ENCODE data around the gene MAP3K20.

The MAP3K20 gene

GRCh38 chr2:173247156-173247555, 171.5 kb downstream of the MAP3K20 start:
- H3K27me3 ChIP-seq (ENCODE audit: insufficient read depth, low read depth, severe bottlenecking): no peaks in the 10 kb centered on the region
- TF ChIP-seq CTCF (IDR thresholded peaks at IDR 0.05; ENCODE audit: low read depth, low read length): no peak
- no peak for DNase-seq

GRCh38 chr2:173248381-173248780, 172.7 kb downstream of the MAP3K20 start:
- no peak for TF ChIP-seq CTCF (IDR thresholded peaks at IDR 0.05; ENCODE audit: low read depth, low read length)
- no peak overlapping the region for H3K27ac ChIP-seq
- DNase-seq: no peak

More at GRCh38 chr2:173247156-173247555, 171.5 kb downstream of the MAP3K20 start:
- Histone ChIP-seq H3K27ac (no peak overlapping the region), H3K9me3 (ENCODE audit: severe bottlenecking) (no peaks in the 10 kb centered on the region), H3K36me3 (no peaks in the 10 kb centered on the region), H3K4me3 (ENCODE audit: low read depth, low read length) (no peak overlapping the region)

GRCh38 chr2:173249661-173250641, 174.3 kb downstream of the MAP3K20 start:
- no peaks in the 10 kb centered on the region for H3K36me3 ChIP-seq
- no peak overlapping the region for H3K27ac ChIP-seq
- no peak overlapping the region for H3K4me3 ChIP-seq (ENCODE audit: low read depth, low read length)
- no peaks in the 10 kb centered on the region for H3K27me3 ChIP-seq (ENCODE audit: insufficient read depth, low read depth, severe bottlenecking)
- no peaks in the 10 kb centered on the region for H3K9me3 ChIP-seq (ENCODE audit: severe bottlenecking)
- TF ChIP-seq CTCF (IDR thresholded peaks at IDR 0.05; ENCODE audit: low read depth, low read length): no peak
- no peak for DNase-seq

More at GRCh38 chr2:173248381-173248780, 172.7 kb downstream of the MAP3K20 start:
- Histone ChIP-seq H3K36me3 (no peaks in the 10 kb centered on the region), H3K9me3 (ENCODE audit: severe bottlenecking) (no peaks in the 10 kb centered on the region), H3K4me3 (ENCODE audit: low read depth, low read length) (no peak overlapping the region), H3K27me3 (ENCODE audit: insufficient read depth, low read depth, severe bottlenecking) (no peaks in the 10 kb centered on the region)

- Histone ChIP-seq H3K9me3 (ENCODE audit: severe bottlenecking) (no peaks in the 10 kb centered on the region), H3K27ac (no peak overlapping the region), H3K27me3 (ENCODE audit: insufficient read depth, low read depth, severe bottlenecking) (no peaks in the 10 kb centered on the region), H3K36me3 (no peaks in the 10 kb centered on the region), H3K4me3 (ENCODE audit: low read depth, low read length) (no peak overlapping the region)
- no peak for TF ChIP-seq CTCF (IDR thresholded peaks at IDR 0.05; ENCODE audit: low read depth, low read length)
- no peak for DNase-seq
These were observed 175.6 kb downstream of the MAP3K20 start for GRCh38 chr2:173251225-173251624.

- no peak for TF ChIP-seq CTCF (IDR thresholded peaks at IDR 0.05; ENCODE audit: low read depth, low read length)
- no peak for DNase-seq
These were observed 176.9 kb downstream of the MAP3K20 start for GRCh38 chr2:173252581-173252980.

More at GRCh38 chr2:173252581-173252980, 176.9 kb downstream of the MAP3K20 start:
- no peaks in the 10 kb centered on the region for H3K9me3 ChIP-seq (ENCODE audit: severe bottlenecking)
- no peak overlapping the region for H3K27ac ChIP-seq
- H3K36me3 ChIP-seq: no peaks in the 10 kb centered on the region
- H3K27me3 ChIP-seq (ENCODE audit: insufficient read depth, low read depth, severe bottlenecking): no peaks in the 10 kb centered on the region
- no peak overlapping the region for H3K4me3 ChIP-seq (ENCODE audit: low read depth, low read length)

Measured in WERI-Rb-1 (cell line).